Right renal cortex interstitium (tissue), 3 donors: ENCODE measurements around the gene CBR3. TPM values are rescaled to one million over a fixed set of nuclear protein-coding genes. Genes with fewer than 3 reads are reported as not detected.

Source experiments
- DNase-seq, 3 donors: peaks; one replicate each; pipeline ENCODE4 v3.0.0-alpha.2; 2013; ENCODE audit warnings: low read depth in 3 of 3, low spot score in 2 of 3
- polyA plus RNA-seq, 3 donors: library from polyadenylated mRNA; unstranded; fragments of 120-200 nt; gene quantifications; one replicate each; pipeline ENCODE4 v1.2.1, GENCODE V29; 2013; ENCODE audit not compliant: insufficient read length in 3 of 3

CBR3 gene
- polyA plus RNA-seq, 3 donors: 0.89 to 1.6 (median 1.0) TPM

DNA sequence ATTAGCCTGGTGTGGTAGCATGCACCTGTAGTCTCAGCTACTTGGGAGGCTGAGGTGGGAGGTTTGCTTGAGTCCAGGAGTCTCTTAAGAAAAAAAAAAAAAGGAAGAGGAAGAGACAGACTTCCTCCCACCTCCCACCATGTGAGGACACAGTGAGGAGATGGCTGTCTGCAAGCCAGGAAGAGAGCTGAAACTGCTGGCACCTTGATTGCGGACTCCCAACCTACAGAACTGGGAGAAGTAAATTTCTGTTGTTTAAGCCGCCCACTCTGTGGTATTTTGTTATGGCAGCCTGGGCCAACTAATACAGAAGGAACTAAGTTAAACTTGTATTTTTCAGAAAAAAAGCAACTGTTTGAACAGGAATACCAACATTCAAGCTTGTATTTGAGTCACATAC is 43.5 kb downstream of the CBR3 start:
- DNase-seq: no peak

DNA sequence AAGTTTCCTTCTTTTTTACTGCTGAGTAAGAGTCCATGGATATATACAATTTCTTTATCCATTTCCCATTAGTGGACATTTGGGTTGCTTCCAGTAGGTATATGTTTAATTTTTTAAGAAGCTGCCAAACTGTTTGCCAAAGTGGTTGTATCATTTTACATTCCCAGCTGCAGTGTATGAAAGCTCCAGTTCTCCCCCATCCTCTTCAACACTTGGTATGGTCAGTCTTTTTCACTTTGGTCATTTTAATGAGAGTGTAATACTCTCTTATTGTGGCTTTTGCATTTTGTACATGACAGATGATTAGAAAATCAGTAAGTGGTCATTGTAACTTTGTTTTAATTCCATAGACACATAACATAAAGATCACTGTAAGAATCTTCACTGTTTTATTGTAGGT is 44.3 kb downstream of the CBR3 start:
- DNase-seq: no peak

DNA sequence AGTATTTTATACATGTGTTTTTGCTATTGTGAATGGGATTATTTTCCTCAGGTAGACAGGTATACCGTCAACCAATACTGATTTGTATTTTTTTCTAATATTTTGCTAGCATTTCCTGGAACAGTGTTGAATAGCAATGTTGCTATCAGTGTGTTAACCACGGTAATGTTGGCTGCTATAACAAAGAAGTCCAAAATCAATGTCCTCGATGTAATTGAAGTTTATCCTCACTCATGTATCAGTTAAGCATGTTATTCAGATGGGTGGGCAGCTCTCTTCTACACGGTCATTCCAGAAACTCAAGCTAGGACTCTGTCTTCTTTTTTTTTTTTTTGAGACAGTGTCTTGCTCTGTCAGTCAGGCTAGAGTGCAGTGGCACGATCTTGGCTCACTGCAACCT is 46.1 kb downstream of the CBR3 start:
- no peak for DNase-seq

DNA sequence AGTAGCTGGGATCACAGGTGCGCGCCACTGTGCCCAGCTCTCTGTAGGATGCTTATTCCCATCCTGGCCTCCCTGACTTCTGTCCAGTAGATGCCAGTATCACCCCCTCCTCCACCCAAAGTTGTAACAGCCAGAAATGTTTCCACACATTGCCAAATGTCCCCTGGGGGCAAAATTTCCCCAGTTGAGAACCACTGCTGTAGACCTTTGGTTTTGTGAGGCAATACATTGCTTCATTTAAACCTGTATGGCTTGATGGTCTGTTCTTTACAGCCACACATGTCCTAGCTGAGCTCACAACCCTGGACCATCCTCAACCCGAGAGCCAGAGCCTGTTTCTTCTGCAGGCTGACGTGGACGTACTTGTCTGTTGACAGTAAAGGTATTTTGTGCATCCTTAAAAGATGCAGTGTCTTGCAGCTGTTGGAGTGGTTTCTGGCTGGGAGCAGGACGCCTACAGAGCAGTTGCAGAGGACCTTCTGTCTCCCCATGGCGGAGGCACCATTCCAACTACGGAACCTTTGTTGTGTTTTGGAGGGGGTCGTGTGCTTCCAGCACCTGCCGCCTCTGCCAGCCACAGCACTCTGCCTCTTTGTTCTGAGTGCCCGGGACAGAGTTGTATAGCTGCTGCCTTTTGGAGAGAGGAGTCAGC is 48.4 kb downstream of the CBR3 start:
- no peak for DNase-seq

DNA sequence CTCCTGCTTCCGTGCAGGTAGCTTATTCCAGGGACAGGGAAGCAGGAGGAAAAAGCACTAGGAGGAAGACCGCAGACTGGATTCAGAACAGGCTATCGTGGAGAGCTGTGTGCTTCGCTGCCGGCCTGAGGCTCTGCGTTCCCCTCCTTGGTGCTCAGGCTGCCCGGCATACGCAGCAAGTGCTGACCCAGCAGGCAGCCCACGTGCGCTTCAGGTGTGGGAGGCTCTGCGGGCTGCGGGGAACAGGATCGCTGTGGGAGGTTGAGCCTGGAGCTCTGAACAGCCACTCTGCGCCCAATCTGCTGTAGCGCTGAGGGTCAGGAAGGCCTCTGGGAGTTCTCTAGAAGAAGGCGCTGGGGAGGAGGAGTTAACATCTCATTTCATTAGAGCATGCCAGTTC is 49.7 kb downstream of the CBR3 start:
- DNase-seq: no peak

DNA sequence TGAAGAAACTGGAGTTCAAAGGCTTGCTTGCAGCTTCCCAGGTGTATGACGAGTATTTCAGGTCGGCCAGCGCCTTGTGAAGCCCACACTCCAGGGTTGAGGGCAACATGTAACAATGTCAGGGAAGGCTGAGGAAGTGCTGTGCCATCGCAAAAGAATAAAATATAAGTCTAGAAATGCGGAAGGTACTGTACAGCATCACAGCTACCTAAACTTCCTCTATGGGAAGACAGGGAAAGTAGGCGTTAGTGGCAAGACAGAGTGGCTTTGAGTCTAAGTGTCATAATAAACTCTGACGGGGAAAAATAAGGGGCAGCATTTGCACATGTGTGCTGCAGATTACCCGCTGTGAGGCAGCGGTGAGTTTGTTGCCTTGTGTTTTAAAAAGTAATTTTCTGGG is 50.6 kb downstream of the CBR3 start:
- no peak for DNase-seq

DNA sequence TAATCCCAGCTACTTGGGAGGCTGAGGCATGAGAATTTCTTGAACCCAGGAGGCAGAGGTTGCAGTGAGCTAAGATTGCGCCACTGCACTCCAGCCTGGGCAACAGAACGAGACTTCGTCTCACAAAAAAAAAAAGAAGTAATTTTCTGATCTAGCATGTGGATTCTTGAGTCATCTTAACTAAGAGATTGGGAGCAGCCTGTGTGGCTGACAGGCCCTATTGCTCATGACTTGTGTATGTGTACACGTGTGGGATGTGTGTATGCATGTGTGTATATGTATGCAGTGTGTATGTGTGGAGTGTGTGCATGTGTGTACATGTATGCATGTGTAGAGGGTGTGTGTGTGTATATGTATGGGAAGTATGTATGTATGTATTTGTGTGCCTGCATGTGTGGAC is 51.2 kb downstream of the CBR3 start:
- no peak for DNase-seq

DNA sequence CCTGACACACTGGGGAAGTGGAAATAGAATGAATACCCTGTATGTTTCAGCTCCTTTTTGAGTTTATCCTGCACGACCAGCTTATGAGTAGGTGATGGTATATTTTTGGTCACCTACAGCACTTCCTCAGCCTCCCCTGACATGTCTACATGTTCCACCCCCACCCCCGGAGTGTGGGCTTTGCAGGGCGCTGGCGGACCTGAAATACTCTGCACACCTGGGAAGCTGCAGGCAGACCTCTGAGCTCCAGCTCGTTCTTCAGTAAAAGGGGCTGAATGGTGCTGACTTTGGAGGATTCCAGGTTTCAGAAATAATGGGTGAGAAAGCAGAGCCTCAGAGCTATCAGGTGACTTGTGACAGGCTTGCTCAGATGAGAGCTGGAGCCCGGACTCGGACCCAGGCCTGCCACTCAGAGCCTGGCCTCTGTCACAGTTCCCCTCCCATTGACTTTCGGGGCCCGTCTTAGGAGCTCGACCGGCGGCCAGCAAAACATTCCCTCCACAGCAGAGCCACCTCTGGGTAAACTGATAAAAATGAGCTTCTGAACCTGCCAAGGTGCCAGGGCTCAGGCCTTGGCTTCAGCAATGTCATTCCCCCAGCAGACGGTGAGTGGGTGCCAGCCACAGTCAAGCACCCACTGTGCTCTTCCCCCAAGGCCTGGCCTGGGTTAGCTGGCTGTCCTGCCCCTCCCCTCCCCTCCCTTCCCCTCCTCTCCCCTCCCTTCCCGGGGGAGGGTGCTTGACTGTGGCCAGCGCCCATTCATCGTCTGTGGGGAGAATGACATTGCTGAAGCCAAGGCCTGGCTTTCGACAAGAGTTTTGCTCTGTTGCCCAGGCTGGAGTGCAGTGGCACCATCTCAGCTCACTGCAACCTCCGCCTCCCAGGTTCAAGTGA is 51.9 kb downstream of the CBR3 start:
- DNase-seq: no peak

DNA sequence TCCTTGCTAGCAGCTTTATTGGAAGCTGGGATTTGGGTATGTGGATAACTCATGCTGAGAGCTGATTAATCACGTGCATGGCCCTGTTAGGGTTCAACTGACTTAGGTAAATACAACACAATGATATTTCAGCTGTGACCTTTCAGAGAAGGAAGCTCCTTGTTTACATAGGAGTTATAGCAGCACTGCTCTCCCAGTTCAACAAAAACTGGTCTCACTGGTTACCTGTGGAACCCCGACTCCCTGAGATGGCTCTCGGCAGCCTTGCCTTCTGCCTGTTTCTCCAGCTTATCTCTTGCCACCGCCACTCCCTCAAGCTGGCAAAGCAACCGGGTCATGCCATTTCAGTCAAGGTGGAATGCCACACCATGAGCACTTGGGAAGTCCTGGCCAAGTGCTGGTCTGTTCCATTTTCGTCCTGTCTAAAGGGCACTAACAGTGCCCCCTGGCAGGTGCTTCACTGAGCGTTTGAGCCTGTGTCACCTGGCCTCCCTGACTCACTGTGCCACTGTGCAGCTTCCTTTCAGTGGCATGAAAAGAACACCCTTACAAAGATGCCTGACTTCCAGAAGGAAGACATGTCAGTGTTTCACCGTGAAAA is 53.3 kb downstream of the CBR3 start:
- no peak for DNase-seq

DNA sequence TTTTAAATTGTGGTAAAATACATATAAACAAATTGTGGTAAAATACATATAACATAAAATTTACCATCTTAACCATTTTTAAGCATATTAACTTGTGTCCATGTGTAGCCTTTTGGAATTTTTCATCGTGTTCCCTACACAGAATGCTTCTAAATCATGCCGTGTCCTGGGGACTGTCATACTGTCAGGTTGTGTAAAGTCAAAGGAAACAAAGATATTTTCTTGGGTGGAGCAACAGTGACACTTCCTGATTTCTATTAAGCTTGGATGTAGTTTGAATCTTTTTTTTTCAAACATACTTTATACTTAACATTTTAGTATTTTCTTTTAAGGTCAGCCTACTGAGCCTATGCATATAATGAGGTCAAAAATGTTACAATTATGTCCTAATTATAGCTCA is 54.1 kb downstream of the CBR3 start:
- no peak for DNase-seq

DNA sequence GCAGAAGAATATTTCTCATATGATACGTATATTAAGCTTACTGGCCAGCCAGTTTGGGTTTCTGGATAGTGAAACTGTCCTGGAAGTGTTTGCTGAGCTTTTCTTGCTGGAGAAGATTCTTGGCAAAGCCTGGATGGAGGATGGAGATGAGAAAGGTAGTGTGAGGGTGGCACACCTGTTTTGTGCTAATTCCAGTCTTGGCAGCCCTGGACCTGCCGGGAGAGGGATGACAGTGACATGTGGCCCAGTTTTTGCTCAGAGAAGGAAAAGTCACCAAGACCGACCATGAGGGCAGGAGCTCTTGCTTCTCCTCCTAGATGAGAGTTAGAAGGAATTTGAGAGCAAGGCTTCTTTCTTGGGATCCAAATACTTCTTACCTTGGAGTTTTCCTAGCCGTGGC is 55.9 kb downstream of the CBR3 start:
- DNase-seq: no peak

DNA sequence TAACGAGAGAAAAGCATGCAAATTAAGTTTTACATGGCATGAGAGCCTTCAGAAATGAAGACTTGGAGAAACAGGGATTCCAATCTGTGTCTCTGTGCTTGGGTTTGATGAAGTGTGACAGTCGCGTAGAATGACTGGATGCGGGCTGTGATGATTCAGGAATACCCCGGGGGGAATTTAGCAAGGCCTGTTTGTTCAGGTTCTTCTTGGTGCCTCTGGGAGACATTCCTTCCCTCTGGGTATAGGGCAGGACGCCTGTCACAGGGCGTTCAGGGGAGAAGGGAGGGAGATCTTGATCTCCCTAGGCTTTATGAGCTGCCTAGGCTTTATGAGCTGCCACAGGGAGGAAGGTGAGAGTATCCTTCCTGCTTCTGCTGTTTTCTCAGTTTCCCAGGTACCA is 58.3 kb downstream of the CBR3 start:
- DNase-seq: no peak

DNA sequence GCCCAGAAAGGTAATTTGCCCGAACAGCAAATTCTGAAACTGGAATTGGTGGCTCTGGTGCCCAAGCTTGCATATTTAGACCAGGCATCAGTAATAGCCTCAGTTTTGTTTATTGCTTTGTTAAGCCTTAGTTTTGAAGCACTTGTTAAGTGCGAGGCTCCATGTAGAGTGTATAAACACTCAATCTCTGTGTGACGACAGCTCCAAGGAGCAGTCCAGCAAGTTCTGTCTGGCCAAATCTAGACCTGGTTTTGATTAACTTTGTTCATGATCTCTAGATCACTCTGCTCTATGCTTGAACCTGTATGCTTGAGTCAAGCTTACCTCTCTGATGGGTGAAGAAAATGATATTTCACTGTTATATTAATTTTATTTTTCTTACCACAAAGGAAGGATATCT is 59.1 kb downstream of the CBR3 start:
- DNase-seq: no peak

DNA sequence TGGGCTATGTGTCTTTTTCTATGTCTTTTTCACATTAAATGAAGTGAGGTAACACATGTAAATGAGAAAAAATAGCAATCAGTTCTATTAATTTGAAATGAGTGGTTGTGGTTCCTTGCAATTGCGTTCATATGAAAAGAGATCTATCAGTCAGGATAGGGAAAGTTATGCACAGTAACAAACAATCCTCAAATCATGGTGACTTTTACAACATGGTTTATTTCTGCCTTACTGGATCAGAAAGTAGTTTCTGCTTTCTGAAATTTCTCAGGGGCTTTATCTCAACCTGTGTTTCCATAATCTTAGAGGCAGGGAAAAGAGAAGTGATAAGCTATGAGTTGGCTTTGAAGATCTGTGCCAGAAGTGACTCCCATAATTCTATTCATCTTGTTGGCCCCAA is 60.7 kb downstream of the CBR3 start:
- no peak for DNase-seq

Other genes with a start within 250 kb of the CBR3 start
- 10 to 100 TPM; 24.0 to 30.9 (median 27.8) TPM for gene SETD4, start 74.6 kb upstream of the CBR3 start, polyA plus RNA-seq
- 10 to 100 TPM; 62.1 to 68.7 (median 66.0) TPM for gene CBR1, start 65.1 kb upstream of the CBR3 start, polyA plus RNA-seq
- 1 to 10 TPM; 5.4 to 6.4 (median 6.1) TPM for gene DOP1B, start 21.7 kb downstream of the CBR3 start, polyA plus RNA-seq
- 10 to 100 TPM; 36.4 to 43.0 (median 39.5) TPM for gene MORC3, start 185.1 kb downstream of the CBR3 start, polyA plus RNA-seq